Activated CD4-positive, alpha-beta T cell treated with anti-CD3 and anti-CD28 coated beads, Interleukin-2, amount 10 ng/mL, durations not matched to agents 24 days and 14 days (primary cell): ENCODE data around the gene DENND6B. TPM values are rescaled to one million over a fixed set of nuclear protein-coding genes. Genes with fewer than 3 reads are reported as not detected.
"Not testable (repeated sequence)": the region's sequence is repeated elsewhere in the genome, so short reads cannot be mapped to it uniquely, and the experiment has no call there.

ENCODE experiments used
- DNase-seq: peaks from one replicate; pipeline ENCODE4 v3.0.0; 2022
- H3K27ac Mint-ChIP-seq: one replicate; pipeline ENCODE4 v1.8.0; 2022; ENCODE audit warnings: mild to moderate bottlenecking, mixed read lengths
- H3K27me3 Mint-ChIP-seq: one replicate; pipeline ENCODE4 v1.8.0; 2022; ENCODE audit warnings: mixed read lengths
- H3K36me3 Mint-ChIP-seq: one replicate; pipeline ENCODE4 v1.8.0; 2022; ENCODE audit warnings: low read depth, mild to moderate bottlenecking, mixed read lengths
- H3K4me1 Mint-ChIP-seq: one replicate; pipeline ENCODE4 v1.8.0; 2021; ENCODE audit warnings: mixed read lengths
- H3K4me3 Mint-ChIP-seq: one replicate; pipeline ENCODE4 v1.8.0; 2022; ENCODE audit warnings: mild to moderate bottlenecking, moderate library complexity, mixed read lengths
- H3K9me3 Mint-ChIP-seq: one replicate; pipeline ENCODE4 v1.8.0; 2021; ENCODE audit warnings: mixed read lengths
- intact Hi-C: fragments of 100-400 bp; cut with micrococcal nuclease; formaldehyde crosslinking; loops from one replicate; pipeline ENCODE4 v1.15.1; 2023
- total RNA-seq: library from RNA; stranded (reverse); gene quantifications from 2 replicates; pipeline ENCODE4 v1.2.3, GENCODE V29; 2022

Gene DENND6B
- total RNA-seq, 1 donor from 2014 or later: 2.2 TPM

DNA sequence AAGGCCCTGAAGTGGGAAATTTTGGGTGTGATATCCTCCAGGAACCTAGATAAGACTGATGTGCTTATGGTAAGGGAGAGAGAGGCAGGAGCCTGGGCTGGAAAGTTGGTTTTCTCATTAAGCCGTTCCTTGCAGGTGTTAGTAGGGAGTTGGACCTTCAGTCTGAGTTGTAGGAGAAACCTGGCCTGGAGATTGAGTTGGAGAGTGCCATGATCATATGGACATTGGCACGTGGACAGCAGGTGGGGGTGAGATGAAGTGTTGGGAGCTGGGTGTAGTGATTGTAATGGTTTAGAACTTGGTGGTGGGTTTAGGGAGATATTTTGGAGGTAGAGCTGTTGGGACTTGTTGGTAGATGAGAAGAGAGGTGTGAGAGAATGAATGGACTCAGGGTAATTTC, 21.2 kb upstream of the DENND6B start:
- no peaks in the 10 kb centered on the region for H3K27me3 Mint-ChIP-seq
- H3K36me3 Mint-ChIP-seq: peaks cover 7% of the 10 kb centered on the region
- intact Hi-C loops: loop anchor here (10.0 kb wide), 1 partner anchor 157 kb away; the partner anchor contains the start of genes LMF2 and NCAPH2
- H3K4me1 Mint-ChIP-seq: peaks cover under 1% of the 10 kb centered on the region
- no peak for DNase-seq
- H3K4me3 Mint-ChIP-seq: no peak overlapping the region
- no peaks in the 10 kb centered on the region for H3K9me3 Mint-ChIP-seq
- H3K27ac Mint-ChIP-seq: no peak overlapping the region

DNA sequence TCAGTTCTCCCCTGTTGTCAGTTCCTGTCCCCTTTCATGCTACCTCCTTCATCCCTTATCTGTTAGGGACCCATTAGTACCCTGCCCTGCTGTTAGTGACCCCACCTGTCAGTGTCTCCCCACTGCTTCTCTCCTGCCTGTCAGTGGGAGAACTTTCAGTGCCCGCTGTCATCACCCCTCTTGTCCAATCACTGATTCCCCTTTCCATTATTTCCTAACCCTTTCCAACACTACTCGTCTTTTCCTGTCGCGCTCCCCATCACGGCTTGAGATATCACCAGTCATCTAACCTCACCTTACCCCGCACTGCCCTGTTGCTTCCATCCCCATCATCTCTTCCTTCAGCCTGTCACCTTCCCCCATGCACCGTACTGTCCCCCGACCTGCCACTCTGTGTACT, 20.3 kb upstream of the DENND6B start:
- Mint-ChIP-seq H3K36me3 (peaks cover 2% of the 10 kb centered on the region), H3K4me3 (no peak overlapping the region), H3K4me1 (peaks cover 1% of the 10 kb centered on the region), H3K9me3 (no peaks in the 10 kb centered on the region), H3K27me3 (no peaks in the 10 kb centered on the region), H3K27ac (no peak overlapping the region)
- intact Hi-C loops: loop anchor here (10.0 kb wide), 1 partner anchor 158 kb away; the partner anchor contains the start of genes LMF2 and NCAPH2
- no peak for DNase-seq

DNA sequence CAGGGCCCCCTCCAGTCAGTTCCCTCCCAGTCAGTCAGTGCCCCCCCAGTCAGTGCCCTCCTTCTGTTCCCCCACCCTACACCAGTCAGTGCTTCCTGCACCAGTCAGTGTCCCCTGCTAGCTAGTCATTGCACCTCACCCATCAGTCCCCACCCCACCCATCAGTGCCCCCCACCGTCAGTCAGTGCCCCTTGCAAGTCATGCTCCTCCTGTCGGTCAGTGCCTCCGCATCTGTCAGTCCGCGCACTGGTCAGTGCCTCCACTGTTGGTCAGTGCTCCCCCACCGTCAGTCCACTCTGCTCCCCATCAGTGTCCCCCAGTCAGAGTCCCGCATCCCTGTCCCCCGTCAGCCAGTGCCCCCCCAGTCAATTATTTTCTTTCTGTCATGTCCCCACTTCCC, 19.7 kb upstream of the DENND6B start:
- Mint-ChIP-seq H3K36me3 (peaks cover 2% of the 10 kb centered on the region), H3K4me3 (no peak overlapping the region), H3K27me3 (no peaks in the 10 kb centered on the region), H3K27ac (no peak overlapping the region), H3K4me1 (peaks cover 3% of the 10 kb centered on the region), H3K9me3 (no peaks in the 10 kb centered on the region)
- no peak for DNase-seq
- intact Hi-C loops: loop anchor here (10.0 kb wide), 1 partner anchor 158 kb away; the partner anchor contains the start of genes LMF2 and NCAPH2

DNA sequence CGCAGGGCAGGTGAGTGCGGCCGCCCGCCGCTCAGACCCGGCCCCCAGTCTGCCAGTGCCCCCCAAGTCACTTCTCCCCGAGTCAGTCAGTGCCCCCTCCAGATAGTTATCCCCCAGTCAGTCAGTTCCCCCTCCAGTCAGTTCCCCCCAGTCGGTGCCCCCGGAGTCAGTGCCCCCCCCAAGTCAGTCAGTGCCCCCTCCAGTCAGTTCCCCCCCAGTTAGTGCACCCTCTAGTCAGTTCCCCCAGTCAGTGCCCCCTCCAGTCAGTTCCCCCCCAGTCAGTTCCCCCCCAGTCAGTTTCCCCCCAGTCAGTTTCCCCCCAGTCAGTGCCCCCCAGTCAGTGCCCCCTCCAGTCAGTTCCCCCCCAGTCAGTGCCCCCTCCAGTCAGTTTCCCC, 16.7 kb upstream of the DENND6B start:
- no peak for DNase-seq
- H3K9me3 Mint-ChIP-seq: no peaks in the 10 kb centered on the region
- peak overlapping the region; percentile 72 for H3K27ac Mint-ChIP-seq
- H3K36me3 Mint-ChIP-seq: no peaks in the 10 kb centered on the region
- no peaks in the 10 kb centered on the region for H3K27me3 Mint-ChIP-seq
- peaks cover 4% of the 10 kb centered on the region for H3K4me1 Mint-ChIP-seq
- H3K4me3 Mint-ChIP-seq: peak overlapping the region; percentile 76
- intact Hi-C loops: loop anchor here (2.0 to 10.0 kb wide), 3 partner anchors 73 to 277 kb away; partner anchors contain the start of genes LMF2, MAPK11 and NCAPH2

DNA sequence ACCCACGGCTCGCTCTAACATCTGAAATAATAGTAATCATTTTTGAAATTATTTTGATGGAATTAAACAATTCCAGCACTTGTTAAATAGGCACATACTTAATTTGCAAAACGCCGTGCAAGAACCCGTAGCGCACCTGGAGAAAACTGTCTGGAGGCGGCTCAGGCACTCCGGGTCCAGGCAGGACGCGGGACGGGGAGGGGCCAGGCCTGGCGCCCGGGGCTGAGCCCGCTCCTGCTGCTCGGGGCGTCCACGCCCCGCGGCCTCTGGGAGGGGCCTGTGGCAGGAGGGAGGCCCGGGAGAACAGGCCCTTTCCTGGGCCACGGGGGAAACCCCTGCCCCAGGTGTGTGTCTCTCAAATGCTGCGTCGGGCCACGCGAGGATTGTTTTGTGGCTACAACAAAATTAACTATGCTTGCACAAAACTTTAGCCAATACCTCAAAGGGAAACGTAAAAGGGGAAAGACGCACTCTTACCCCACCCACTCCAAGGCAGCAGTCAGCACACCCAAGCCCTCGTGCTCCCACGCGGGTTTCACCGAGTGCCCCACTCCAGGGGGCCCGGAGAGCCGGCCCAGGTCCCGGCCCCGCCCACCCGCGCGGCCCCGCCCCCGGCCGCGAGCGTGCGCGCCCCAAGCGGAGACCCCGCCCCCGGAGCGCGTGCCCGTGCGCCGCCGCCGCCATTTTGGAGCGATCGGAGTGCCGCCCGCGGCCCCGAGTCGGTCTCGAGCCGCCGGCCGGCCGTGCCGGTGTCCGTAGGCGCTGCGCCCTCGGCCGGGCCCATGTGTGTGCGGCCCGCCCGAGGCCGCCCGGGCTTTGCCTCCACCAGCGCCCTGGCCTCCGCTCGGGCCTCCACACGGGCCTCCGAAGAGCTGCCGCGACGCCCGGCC, 16.1 kb upstream of the DENND6B start, which contains the start of gene PPP6R2:
TSS of gene PPP6R2 (plus strand) at position 677 of the 890 bp plus-strand sequence. CDS start 50,582 bp downstream, outside the sequence.
- Mint-ChIP-seq H3K36me3 (no peaks in the 10 kb centered on the region), H3K27me3 (no peaks in the 10 kb centered on the region), H3K27ac (peak within 1 kb of the TSS; percentile 89), H3K4me1 (peaks cover 4% of the 10 kb centered on the region), H3K9me3 (no peaks in the 10 kb centered on the region), H3K4me3 (peak within 1 kb of the TSS; percentile 80)
- intact Hi-C loops: loop anchor here (1.0 to 10.0 kb wide), 6 partner anchors 16 to 278 kb away; partner anchors contain the start of genes DENND6B, LMF2, MAPK11 and NCAPH2
- peak; percentile 97 for DNase-seq

DNA sequence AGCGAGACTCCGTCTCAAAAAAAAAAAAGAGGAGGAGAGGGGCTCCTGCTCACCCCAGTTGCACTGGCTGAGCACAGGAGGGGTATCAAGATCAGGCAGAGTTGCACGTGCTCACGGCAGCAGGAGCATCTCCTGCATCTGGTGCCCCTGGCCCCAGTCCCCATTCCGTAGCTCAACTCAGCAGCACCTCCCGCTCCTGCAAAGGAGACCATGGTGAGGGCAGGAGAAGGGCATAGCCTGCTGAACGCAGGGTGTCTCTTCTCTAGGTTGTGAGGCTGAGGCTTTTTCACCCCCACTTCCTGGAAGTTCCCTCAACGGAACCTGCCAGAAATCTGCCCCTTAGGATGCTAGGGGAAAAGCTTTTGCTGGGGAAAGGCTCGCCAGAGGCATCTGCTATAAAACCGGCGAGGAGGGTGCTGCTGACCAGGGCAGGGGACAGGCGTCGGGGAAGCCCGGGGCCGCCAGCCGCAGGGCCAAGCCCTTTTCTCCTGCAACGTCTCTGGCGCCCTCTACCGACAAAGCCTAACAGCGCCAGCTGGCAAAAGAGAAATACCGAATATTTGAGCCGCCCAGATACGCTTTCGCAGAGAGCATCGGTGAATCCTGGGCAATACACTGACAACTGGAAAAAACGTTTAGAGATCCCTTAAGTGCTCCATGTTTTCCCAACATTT, 15.3 kb upstream of the DENND6B start:
- Mint-ChIP-seq H3K27ac (peak overlapping the region; percentile 89), H3K9me3 (no peaks in the 10 kb centered on the region), H3K36me3 (no peaks in the 10 kb centered on the region), H3K27me3 (no peaks in the 10 kb centered on the region), H3K4me3 (peak overlapping the region; percentile 80), H3K4me1 (peaks cover 4% of the 10 kb centered on the region)
- intact Hi-C loops: loop anchor here (1.0 to 10.0 kb wide), 6 partner anchors 15 to 279 kb away; partner anchors contain the start of genes DENND6B, LMF2, MAPK11 and NCAPH2
- peak; percentile 97 for DNase-seq

DNA sequence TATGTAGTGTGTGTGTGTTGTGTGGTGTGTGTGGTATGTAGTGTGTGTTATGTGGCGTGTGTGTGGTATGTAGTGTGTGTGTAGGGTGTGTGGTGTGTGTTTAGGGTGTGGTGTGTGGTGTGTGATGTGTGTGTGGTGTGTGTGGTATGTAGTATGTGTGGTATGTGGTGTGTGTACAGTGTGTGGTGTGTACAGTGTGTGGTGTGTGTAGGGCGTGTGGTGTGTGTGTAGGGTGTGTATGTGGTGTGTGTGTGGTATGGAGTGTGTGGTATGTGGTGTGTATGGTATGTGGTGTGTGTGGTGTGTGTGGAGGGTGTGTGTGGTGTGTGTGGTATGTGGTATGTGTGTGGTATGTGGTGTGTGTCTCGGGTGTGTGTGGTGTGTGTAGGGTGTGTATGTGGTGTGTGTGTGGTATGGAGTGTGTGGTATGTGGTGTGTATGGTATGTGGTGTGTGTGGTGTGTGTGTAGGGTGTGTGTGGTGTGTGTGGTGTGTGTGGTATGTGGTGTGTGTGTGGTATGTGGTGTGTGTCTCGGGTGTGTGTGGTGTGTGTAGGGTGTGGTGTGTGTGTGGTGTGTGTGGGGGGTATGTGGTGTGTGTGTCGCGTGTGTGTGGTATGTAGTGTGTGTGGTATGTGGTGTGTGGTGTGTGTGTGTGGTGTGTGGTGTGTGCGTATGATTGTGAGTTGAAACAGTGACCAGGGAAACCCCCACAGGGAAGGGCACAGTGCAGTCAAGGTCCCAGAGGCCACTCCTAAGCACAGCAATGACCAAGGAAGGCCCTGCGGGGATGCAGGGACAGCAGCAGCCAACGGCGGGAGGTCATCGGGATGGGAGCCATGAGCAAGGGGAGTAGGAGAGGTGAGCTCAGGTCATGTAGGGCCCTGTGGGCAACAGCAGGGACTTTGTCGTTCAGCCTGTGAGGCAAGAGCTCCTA, 13.4 kb upstream of the DENND6B start:
- no peaks in the 10 kb centered on the region for H3K27me3 Mint-ChIP-seq
- intact Hi-C loops: loop anchor here (10.0 kb wide), 1 partner anchor 165 kb away; the partner anchor contains the start of genes LMF2 and NCAPH2
- H3K36me3 Mint-ChIP-seq: no peaks in the 10 kb centered on the region
- no peak overlapping the region for H3K27ac Mint-ChIP-seq
- H3K9me3 Mint-ChIP-seq: no peaks in the 10 kb centered on the region
- no peak overlapping the region for H3K4me3 Mint-ChIP-seq
- peak; percentile 71 for DNase-seq
- peaks cover 4% of the 10 kb centered on the region for H3K4me1 Mint-ChIP-seq

DNA sequence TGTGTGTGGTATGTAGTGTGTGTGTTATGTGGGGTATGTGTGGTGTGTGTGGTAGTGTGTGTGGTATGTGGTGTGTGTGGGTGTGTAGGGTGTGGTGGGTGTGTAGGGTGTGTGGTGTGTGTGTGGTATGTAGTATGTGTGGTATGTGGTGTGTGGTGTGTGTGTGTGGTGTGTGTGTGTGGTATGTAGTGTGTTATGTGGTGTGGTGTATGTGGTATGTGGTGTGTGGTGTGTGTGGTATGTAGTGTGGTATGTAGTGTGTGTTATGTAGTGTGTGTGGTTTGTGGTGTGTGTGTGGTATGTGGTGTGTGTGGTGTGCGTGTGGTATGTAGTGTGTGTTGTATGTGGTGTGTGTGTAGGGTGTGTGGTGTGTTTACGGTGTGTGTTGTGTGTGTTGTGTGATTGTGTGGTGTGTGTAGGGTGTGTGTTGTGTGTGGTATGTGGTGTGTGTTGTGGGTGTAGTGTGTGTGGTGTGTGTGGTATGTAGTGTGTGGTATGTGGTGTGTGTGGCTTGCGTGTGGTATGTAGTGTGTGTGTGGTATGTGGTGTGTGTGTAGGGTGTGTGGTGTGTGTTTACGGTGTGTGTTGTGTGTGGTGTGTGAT, 12.1 kb upstream of the DENND6B start:
- intact Hi-C loops: no loop called here

DNA sequence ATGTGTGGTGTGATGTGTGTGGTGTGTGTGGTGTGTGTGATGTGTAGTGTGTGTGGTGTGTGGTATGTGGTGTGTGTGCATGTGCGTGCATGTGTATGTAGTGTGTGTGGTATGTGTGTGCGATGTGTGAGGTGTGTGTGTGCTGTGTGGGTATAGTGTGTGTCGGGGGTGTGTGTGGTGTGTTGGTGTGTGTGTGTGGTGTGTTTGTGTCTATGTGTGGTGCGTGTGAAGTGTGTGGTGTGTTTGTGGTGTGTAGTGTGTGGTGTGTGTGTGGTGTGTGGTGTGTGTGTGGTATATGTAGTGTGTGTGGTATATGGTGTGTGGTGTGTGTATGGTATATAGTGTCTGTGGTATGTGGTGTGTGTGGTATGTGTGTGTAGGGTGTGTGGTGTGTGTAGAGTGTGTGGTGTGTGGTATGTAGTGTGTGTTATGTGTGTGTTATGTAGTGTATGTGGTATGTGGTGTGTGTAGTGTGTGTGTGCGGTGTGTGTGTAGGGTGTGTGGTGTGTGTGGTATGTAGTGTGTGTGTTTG, 11.3 kb upstream of the DENND6B start:
- Mint-ChIP-seq H3K4me1 (peaks cover 4% of the 10 kb centered on the region), H3K9me3 (no peaks in the 10 kb centered on the region), H3K4me3 (no peak overlapping the region), H3K27ac (no peak overlapping the region), H3K27me3 (no peaks in the 10 kb centered on the region), H3K36me3 (no peaks in the 10 kb centered on the region)
- intact Hi-C loops: no loop called here
- no peak for DNase-seq

More for the DNA sequence above, 12.1 kb upstream of the DENND6B start:
- Mint-ChIP-seq H3K27me3 (no peaks in the 10 kb centered on the region), H3K36me3 (no peaks in the 10 kb centered on the region), H3K9me3 (no peaks in the 10 kb centered on the region), H3K27ac (no peak overlapping the region), H3K4me3 (no peak overlapping the region), H3K4me1 (peaks cover 4% of the 10 kb centered on the region)
- peak; percentile 62 for DNase-seq

DNA sequence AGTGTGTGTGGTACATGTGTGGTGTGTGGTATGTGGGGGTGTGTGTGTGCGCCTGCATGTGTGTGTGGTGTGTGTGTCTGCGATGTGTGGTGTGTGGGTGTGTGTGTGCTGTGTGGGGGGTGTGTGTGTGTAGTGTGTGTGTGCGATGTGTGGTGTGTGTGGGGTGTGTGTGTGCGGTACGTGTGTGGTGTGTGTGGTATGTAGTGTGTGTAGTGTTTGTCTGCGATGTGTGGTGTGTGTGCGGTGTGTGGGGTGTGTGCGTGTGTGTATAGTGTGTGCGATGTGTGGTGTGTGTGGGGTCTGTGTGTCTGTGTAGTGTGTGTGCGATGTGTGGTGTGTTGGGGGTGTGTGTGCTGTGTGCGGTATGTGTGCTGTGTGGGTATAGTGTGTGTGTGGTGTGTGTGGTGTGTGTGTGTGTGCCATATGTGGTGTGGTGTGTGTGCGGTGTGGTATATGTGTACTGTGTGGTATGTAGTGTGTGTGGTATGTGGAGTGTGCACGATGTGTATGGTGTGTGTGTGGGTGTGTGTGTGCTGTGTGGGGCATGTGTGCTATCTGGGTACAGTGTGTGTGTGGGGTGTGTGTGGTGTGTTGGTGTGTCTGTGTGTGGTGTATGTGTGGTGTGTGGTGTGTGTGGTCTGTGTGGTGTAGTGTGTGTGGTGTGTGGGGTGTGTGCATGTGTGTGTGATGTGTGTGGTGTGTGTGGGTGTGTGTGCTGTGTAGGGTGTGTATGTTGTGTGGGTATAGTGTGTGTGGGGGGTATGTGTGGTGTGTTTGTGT, 10.6 kb upstream of the DENND6B start:
- no peaks in the 10 kb centered on the region for H3K27me3 Mint-ChIP-seq
- H3K36me3 Mint-ChIP-seq: no peaks in the 10 kb centered on the region
- intact Hi-C loops: no loop called here
- H3K4me3 Mint-ChIP-seq: no peak overlapping the region
- H3K27ac Mint-ChIP-seq: no peak overlapping the region
- H3K9me3 Mint-ChIP-seq: no peaks in the 10 kb centered on the region
- no peak for DNase-seq
- H3K4me1 Mint-ChIP-seq: peaks cover 4% of the 10 kb centered on the region

DNA sequence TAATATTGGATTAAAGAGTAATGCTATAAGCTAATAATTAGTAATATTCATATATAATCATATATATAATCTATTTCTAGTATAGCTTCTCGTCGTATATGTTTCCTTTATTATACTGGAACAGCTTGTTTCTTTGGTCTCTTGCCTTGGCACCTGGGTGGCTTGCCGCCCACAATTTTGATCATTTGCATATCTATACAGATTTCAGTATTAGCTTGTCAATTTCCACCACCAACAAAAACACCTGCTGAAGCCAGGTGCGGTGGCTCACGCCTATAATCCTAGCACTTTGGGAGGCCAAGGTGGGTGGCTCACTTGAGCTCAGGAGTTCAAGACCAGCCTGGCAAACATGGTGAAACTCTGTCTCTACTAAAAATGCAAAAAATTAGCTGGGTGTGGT, 7.6 kb upstream of the DENND6B start:
- H3K27ac Mint-ChIP-seq, H3K36me3 Mint-ChIP-seq, H3K4me3 Mint-ChIP-seq, H3K9me3 Mint-ChIP-seq, H3K4me1 Mint-ChIP-seq, DNase-seq, H3K27me3 Mint-ChIP-seq, intact Hi-C loops: not testable (repeated sequence)

DNA sequence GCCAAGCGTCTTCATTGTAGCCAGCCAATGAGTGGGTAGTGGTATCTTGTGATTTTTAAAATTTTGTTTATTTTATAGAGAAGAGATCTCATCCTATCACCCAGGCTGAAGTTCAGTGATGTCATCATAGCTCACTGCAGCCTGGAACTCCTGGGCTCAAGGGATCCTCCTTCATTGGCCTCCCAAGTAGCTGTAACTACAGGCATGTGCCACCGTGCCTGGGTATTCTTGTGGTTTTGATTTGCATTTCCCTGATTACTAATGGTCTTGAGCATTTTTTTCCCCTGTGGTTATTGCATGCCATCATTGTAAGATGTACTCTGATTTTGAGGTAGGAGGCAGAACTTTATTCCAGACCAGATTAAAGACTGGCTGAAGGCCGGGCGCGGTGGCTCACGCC, 2.4 kb upstream of the DENND6B start:
- no peak for DNase-seq
- intact Hi-C loops: loop anchor here (5.0 kb wide), 1 partner anchor 77 kb away; the partner anchor contains the start of gene HDAC10
- Mint-ChIP-seq H3K4me1 (peaks cover 13% of the 10 kb centered on the region), H3K27ac (peak overlapping the region; percentile 51), H3K4me3 (peak overlapping the region; percentile 15), H3K9me3 (no peaks in the 10 kb centered on the region), H3K36me3 (peaks cover 3% of the 10 kb centered on the region), H3K27me3 (peaks cover 15% of the 10 kb centered on the region)
